ENCODE data around the gene NPPC.
"Not testable (repeated sequence)": the region's sequence is repeated elsewhere in the genome, so short reads cannot be mapped to it uniquely, and the experiment has no call there.

Gene NPPC

DNA sequence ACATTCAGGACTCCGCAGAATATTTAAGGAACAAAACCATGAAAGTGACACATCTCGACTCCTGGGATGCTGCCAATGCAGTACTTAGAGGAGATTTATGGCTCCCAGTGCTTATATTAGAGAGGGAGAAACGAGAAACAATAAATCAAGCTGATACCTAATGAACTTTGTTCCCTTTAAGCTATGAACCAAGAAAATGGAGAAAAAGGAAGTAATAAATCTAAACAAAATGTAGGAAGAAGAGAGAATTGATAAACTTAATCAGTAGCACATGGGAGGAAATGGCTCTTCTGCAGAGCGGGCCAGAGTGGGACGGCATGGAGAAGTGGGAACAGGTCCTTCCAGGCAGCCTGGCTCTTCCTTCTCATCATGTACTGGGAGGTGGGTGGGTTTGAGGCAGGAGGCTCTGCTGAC is 42.7 kb downstream of the NPPC start:
- no peak for DNase-seq

DNA sequence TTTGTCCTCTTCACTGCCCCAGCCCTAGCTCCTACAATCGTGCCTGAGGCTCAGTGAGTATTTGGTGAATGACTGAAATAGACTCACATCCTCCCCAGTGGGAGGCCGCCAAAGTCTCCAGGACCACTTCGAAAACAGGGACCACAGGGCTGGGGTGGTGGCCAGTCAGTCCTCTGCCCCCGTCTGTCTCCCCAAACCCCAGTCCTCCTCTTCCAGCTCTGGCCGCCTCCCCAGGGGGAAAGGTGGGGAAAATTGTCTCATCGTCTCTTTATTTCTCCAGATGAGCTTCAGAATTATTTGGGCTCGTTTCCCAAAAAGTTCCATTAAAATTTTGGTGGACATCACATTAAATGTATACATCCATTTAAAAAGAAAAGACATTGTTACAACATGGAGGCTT is 43.5 kb downstream of the NPPC start:
- no peak for DNase-seq

DNA sequence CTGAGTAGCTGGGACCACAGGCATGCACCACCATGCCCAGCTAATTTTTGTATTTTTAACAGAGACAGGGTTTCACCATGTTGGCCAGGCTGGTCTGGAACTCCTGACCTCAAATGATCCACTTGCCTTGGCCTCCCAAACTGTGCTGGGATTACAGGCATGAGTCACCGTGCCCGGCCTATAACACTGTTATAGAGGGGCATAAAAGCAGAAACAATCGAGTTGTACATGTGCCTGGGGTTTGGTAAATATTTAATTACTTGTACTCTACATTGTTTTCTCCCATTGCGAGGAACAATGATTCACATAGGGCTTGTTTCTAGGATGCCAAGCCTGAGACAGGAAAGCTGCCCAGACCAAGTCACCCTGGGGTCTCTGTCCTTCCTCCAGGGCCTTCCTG is 45.8 kb downstream of the NPPC start:
- not testable (repeated sequence) for DNase-seq

DNA sequence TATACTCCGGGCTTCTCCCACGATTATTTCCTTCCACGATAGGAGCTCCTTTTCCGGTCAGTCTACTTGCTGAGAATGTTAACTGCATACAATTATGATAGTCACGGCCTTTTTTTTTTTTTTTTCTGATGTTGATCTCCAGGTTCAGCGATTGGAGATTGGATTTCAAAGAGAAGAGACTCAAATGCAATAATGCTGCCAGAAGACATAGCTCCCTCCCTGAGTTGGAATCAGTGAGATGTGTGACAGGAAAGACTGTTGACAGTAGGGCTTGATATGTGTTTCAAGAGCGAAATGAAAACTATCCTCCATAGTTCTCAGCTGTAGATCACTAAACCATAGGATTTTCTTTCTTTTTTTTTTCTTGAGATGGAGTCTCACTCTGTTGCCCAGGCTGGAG is 47.0 kb downstream of the NPPC start:
- DNase-seq = no peak

DNA sequence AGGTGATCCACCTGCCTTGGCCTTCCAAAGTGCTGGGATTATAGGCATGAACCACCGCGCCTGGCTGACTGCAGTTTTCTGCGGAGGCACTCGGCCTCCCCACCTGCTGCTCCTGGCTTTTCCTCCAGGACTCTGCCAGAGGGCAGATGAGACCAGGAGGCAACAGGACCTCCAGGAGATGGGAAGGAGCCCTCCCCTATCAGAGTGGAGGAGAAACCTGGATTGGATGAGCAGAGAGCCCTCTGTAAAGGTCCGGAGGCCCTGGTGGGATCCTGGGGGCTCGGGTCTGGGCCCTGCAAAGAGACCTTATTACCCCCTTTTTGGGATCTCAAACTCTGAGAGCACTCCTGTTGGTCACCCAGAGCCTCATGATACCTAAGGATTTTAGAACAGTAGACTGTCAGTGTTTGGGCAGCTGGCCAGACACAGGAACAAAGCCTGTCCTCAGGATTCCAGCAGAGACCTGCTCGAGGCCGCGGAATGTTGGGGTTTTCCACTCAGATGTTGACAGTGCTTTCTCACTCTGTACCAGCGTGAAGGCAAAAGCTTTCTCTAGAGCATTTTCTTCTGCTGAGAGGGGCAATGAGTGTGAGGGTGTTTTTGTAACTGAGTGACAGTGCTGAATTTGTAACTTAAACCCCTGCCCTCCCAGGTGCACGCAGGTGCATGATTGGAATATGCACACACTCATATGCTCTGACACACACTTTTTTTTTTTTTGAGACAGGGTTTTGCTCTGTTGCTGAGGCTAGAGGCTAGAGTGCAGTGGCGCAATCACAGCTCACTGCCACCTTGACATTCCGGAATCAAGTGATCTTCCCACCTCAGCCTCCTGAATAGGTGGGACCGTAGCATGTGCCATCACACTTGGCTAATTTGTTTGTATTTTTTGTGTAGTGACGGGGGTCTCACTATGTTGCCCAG is 48.4 kb downstream of the NPPC start:
- no peak for DNase-seq

DNA sequence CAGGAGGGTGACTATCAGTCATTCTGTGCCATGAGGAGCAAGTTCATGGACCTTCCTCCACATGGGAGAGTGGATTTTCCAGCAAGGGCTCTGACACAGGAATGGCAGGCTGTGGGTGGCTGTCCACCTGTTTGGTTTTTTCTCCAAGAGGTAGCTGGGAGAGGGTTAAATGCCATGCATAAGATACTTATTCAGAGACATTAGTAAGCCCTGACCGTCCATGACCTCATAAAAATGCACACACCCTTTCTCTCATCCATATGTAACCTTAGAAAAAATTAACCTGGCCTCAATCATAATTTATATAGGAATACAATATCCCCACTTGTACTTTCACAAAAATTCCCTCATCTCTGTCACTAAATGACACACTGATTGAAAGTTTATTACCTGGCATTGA is 51.3 kb downstream of the NPPC start:
- DNase-seq = no peak
